Mononuclear cell (primary cell): ENCODE measurements around the gene ANKRD37. TPM values are rescaled to one million over a fixed set of nuclear protein-coding genes. Genes with fewer than 3 reads are reported as not detected.
"Not testable (repeated sequence)": the region's sequence is repeated elsewhere in the genome, so short reads cannot be mapped to it uniquely, and the experiment has no call there.

Experiments
- H3K27me3 ChIP-seq: 2 replicates; pipeline ENCODE4 v1.6.0; 2011; ENCODE audit warnings: low read length, control low read depth; ENCODE audit not compliant: insufficient read depth
- H3K4me1 ChIP-seq: 2 replicates; pipeline ENCODE4 v1.5.1; 2011; ENCODE audit warnings: mild to moderate bottlenecking, low read length, control low read depth; ENCODE audit not compliant: insufficient read depth
- H3K4me3 ChIP-seq: 2 replicates; pipeline ENCODE4 v1.5.1; 2011; ENCODE audit warnings: mild to moderate bottlenecking, low read length, moderate library complexity
- H3K9me3 ChIP-seq: 2 replicates; pipeline ENCODE4 v1.5.1; 2011; ENCODE audit warnings: low read depth, mild to moderate bottlenecking, control low read depth, low read length
- total RNA-seq: library from RNA; depleted of rRNA; stranded (reverse); fragments of >200 nt; gene quantifications from one replicate; pipeline ENCODE4 v1.2.3, GENCODE V29; 2012

Gene ANKRD37, protein sequence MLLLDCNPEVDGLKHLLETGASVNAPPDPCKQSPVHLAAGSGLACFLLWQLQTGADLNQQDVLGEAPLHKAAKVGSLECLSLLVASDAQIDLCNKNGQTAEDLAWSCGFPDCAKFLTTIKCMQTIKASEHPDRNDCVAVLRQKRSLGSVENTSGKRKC
- total RNA-seq, result 16.2 TPM

DNA sequence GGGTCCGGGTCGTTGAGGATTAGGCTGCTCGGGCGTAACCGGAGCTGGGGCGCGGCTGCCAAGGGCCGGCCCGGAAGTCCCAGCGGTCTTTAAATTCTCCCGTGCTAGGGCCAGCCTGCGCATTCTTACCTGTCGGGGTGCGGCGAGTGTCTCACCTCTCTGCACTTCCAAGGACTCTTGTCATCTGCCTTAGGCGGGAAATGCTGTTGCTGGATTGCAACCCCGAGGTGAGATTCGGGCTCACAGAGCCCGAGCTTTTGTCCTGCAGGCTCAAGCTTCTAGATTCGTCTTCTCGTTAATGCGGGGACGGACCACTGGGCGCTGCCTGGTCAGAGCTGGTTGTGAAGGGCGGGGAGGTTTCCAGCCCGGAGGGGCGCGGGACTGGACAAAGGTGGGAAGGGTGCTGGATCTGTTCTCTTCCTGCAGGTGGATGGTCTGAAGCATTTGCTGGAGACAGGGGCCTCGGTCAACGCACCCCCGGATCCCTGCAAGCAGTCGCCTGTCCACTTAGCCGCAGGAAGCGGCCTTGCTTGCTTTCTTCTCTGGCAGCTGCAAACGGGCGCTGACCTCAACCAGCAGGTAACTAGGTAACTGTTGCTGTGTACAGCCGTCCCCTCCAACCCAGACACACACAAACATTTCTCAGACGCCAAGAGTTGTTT lies at the start of gene ANKRD37:
ANKRD37 (plus strand) TSS at position 118 of the 662 bp plus-strand sequence; CDS start at position 201, 83 bp downstream.
- peak within 1 kb of the TSS; percentile 75 for H3K4me3 ChIP-seq
- H3K27me3 ChIP-seq, result no peaks in the 10 kb centered on the region
- H3K9me3 ChIP-seq, result no peaks in the 10 kb centered on the region
- H3K4me1 ChIP-seq, result peaks cover 14% of the 10 kb centered on the region

DNA sequence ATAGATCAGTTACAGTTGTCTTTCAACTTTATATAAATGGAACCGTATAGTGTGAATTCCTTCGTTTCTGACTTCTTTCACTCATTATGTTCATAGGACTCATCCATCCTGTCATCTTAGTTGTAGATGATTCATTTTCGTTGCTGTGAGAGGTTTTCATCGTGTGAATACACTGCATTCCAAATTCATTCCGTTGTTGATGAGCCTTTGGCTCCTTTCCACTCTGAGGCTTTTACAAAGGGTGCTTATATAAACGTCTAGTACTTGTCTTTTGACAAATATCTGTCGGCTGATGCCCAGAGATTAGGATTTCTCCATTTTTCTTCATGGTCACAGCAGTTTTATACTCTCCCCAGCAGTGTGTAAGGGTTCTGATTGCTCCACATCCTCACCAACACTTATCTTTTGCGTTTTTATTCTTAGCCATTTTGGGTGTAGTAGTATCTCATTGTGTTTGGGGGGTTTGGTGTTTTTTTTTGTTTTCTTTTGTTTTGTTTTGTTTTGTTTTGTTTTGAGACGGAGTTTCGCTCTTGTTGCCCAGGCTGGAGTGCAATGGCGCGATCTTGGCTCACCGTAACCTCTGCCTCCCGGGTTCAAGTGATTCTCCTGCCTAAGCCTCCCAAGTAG lies 49.6 kb upstream of the ANKRD37 start:
- Histone ChIP-seq H3K4me1 (peaks cover 6% of the 10 kb centered on the region), H3K27me3 (no peaks in the 10 kb centered on the region), H3K4me3 (no peak overlapping the region), H3K9me3 (no peaks in the 10 kb centered on the region)

DNA sequence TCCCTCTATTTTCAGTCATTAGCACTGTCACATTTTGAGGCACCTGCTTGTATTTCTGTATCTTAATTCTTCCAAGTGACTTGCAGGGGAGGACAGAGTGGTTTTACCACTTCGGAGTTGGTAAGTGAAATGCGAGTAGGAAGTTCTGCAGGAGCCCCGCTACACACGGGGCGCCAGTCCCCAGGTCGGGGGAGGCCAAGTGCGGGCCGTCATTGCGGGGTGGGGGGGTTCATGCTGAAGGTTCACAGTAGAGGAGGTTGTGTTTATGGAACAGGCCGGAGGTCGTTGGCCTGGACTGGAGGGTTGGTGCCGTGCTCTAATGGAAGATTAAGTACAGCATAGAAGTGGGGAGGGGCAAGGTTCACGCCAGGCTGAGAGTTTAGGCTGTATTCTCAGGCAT lies 45.0 kb upstream of the ANKRD37 start:
- H3K4me1 ChIP-seq, result no peaks in the 10 kb centered on the region
- H3K4me3 ChIP-seq, result no peak overlapping the region
- H3K27me3 ChIP-seq, result no peaks in the 10 kb centered on the region
- H3K9me3 ChIP-seq, result no peaks in the 10 kb centered on the region

DNA sequence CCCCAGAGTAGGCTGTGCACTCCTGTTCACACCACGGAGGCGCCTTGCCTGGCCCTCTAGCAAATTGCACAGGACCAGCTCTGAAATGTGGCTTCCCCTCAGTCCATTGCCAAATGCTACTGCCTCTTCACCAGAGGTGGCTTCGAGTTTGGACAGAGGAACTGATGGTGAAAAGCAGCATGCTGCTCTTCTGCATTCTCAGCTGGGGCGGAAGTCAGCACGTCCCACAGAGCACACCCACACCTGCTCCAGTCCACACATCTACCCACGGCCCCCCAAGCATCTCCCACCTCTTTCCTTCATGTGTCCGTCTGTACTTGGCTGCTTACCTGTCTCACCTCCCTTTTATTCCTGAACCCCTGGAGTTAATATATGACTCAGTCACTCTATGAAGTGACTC lies 44.4 kb upstream of the ANKRD37 start:
- Histone ChIP-seq H3K4me1 (no peaks in the 10 kb centered on the region), H3K4me3 (no peak overlapping the region), H3K9me3 (no peaks in the 10 kb centered on the region), H3K27me3 (no peaks in the 10 kb centered on the region)

DNA sequence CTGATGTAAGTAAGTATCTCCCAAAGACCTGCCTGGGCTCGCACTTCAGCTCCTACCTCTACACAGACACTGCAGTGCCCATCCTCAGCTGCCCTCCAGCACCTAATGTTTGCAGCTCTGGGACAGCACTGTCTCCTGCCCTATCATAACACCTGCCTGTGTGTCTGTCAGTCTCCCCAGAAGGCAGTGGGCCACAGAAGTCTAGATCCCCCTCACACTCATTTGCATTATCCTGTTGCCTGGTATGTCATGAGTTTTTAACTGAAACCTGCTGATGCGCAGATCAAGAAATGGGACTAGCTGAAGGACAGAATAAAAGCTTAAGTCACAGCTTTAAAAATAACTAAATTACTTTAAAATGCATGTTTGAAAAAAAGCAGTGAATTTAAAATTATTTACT lies 43.9 kb upstream of the ANKRD37 start:
- Histone ChIP-seq H3K4me3 (no peak overlapping the region), H3K9me3 (no peaks in the 10 kb centered on the region), H3K4me1 (no peaks in the 10 kb centered on the region), H3K27me3 (no peaks in the 10 kb centered on the region)

DNA sequence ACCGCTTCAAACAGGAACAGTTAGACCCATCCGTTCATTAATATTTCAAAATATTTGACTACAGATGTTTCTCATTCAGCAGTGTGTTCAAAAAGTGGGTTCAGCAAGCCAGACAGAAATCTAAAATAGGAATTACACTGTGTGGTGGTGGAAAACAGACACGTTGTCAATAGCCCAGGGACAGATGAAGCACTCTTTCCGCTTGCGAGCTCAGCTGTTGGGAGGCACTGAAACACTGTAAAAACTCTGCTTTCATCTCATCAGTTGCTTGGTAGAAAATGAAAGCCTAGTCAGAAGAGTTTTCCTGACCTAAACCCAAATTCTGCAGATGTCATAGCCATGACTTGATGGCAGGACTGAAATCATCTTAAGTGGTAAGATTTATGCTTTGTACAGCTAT lies 39.4 kb upstream of the ANKRD37 start:
- H3K4me1 ChIP-seq, result no peaks in the 10 kb centered on the region
- no peak overlapping the region for H3K4me3 ChIP-seq
- H3K9me3 ChIP-seq, result no peaks in the 10 kb centered on the region
- H3K27me3 ChIP-seq, result no peaks in the 10 kb centered on the region

DNA sequence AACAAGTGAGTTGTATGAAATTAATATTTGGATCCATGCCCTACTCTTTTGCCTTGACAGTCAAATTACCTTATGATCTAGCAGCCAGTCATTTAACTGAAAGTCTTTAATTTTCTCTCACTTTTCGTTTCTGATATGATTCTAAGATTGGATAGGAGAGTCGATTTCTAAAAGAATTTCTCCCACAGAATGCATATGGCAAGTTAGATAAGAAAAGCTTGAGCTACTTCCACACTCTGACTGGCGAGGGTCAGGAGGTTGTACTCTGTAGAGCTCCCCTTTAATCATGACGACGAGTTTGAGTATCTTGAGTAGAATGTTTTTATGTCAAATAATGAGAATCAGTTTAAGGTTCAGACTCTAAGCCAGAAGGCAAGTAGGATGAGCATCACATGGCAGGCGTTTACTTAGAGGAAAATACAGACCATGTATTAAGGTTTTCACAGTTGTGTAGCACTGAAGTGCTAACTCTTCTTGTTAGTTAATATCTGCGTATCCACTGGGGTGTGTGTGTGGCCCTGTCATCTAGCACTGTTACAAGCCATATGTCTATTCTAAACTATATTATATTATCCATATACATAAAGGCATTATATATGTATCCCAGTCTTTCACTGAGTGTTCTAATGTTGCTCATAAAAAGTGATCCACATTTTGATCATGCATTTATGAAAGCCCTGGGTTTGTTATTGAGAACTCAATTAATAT lies 38.8 kb upstream of the ANKRD37 start:
- H3K9me3 ChIP-seq, result no peaks in the 10 kb centered on the region
- H3K4me1 ChIP-seq, result no peaks in the 10 kb centered on the region
- no peaks in the 10 kb centered on the region for H3K27me3 ChIP-seq
- no peak overlapping the region for H3K4me3 ChIP-seq

DNA sequence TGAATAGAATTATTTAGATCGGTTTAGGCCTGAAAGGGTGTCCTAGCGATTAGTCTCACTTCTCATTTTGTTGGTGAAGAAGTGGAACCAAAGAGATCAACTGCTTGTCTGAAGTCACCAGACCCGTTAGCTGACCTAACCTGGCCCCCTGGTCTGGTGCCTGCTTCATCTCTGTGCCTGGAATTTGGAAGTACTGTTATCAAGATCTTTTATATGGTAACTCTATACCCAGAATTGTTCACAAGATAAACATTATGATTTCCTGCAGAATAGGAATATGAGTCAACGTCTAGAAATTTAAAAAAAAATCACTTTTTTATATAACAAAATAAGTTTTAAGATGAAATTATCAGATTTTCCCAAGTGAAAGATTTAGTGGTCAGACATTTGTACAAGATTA lies 38.1 kb upstream of the ANKRD37 start:
- no peaks in the 10 kb centered on the region for H3K9me3 ChIP-seq
- H3K27me3 ChIP-seq, result no peaks in the 10 kb centered on the region
- no peaks in the 10 kb centered on the region for H3K4me1 ChIP-seq
- no peak overlapping the region for H3K4me3 ChIP-seq

DNA sequence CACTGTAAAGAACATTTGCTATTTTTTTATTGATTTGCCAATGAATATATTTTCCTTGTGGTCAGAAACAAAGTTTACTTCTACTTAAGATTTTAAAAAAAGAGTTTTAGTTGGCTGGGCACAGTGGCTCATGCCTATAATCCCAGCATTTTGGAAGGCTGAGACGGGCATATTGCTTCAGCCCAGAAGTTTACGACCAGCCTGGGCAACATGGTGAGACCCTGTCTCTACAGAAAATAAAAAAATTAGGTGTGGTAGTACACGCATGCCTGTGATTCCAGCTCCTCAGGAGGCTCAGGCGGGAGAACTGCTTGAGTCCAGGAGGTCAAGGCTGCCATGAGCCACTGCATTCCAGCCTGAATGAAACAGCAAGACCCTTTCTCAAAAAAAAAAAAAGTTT lies 37.7 kb upstream of the ANKRD37 start:
- Histone ChIP-seq H3K9me3 (no peaks in the 10 kb centered on the region), H3K4me1 (no peaks in the 10 kb centered on the region), H3K4me3 (no peak overlapping the region), H3K27me3 (no peaks in the 10 kb centered on the region)

DNA sequence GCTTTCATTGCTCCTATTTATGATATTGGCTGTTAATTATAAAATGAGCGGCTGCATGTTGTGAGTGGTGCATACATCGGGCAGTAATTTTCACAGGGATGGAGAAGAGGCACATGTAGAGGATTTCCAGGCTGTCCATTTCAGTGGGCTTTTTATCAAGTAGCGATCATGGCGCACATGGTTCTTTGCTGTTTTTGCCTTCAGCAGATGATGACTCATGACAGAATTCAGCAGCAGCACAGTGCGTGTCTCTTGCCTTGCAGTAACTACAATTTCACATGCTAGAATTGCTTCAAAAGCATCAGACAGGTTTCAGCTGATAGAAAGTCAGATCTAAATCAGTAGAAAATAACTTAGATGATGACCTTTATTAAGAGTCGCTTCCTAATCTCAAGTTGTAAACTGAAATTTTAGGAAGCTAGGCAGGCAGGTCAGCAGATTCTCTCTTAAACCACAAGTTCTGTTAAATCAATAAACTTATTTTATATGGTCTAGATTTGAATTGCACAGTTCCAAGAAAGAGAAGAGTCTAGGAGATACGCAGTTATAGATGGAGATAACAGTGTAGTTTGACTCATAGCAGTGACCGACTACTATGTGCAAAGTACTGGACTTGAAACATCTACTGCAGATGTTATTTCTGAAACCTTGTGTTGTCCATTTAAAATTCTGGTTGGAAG lies 36.7 kb upstream of the ANKRD37 start:
- Histone ChIP-seq H3K4me3 (no peak overlapping the region), H3K27me3 (no peaks in the 10 kb centered on the region), H3K4me1 (no peaks in the 10 kb centered on the region), H3K9me3 (no peaks in the 10 kb centered on the region)

DNA sequence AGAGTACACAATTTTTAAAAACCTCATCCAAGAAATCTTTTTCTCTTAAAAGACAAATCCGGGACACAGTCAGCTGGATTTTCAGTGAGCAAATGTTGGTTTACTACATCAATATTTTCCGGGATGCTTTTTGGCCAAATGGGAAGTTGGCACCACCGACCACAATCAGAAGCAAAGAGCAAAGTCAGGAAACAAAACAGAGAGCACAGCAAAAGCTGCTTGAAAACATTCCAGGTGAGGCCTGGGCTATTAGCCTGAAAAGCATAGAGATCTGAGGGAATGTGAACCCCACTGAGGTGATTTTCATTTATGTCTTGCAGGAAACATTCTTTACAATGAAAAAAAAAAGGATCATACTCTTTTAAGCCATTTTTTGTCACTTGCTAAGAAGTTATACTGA lies 34.8 kb upstream of the ANKRD37 start:
- H3K27me3 ChIP-seq, result no peaks in the 10 kb centered on the region
- H3K4me3 ChIP-seq, result no peak overlapping the region
- no peaks in the 10 kb centered on the region for H3K4me1 ChIP-seq
- no peaks in the 10 kb centered on the region for H3K9me3 ChIP-seq

DNA sequence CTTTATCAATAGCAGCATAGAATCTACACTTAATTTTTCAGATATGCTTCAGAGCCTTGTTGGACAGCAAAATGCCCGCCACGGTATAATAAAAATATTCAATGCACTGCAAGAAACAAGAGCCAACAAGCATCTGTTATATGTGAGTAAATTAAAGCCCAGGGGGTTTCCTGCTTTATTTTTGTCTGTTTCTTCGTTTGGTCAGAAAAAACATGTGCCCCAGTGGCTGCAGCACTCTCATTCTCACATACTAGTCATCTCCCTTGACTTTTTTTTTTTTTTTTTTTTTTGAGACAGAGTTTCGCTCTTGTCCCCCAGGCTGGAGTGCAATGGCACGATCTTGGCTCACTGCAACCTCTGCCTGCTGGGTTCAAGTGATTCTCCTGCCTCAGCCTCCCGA lies 34.1 kb upstream of the ANKRD37 start:
- not testable (repeated sequence) for H3K9me3 ChIP-seq, H3K4me3 ChIP-seq, H3K27me3 ChIP-seq, H3K4me1 ChIP-seq

DNA sequence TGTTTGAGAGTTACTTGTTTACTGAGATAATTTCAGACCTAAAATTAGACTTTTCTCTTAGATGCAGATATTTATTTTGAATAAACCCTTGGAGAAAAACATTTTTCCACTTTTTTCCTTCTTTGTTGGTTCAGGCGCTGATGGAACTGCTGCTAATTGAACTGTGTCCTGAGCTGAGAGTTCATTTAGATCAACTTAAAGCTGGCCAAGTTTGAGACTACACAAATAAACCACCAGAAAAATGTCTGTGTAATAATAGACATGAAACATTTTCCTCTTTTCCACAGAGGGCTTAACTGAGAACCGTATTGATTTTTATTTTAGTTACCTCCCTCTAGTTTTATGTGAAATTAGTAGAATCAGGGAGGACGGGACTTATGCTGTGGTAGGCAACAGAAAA lies 33.4 kb upstream of the ANKRD37 start:
- no peak overlapping the region for H3K4me3 ChIP-seq
- no peaks in the 10 kb centered on the region for H3K27me3 ChIP-seq
- H3K4me1 ChIP-seq, result no peaks in the 10 kb centered on the region
- H3K9me3 ChIP-seq, result no peaks in the 10 kb centered on the region

DNA sequence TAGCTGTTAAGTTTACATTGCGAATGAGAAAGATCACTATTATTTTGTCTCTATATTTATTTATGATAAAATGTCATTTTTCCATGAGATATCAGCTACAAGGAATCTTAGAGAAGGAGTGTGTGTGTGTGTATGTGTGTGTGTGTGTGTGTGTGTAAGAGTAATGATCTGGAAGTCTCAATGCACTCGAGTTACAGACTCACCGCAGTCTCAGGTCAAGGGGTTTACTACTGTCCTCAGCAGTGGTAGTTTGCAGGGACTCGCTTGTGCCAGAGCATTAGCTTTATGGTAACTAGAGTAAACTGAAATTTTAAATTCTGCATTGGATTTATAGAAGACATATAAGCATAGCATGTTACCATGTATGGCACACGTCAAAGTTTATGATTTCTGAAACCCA lies 31.8 kb upstream of the ANKRD37 start:
- H3K27me3 ChIP-seq, result no peaks in the 10 kb centered on the region
- no peaks in the 10 kb centered on the region for H3K4me1 ChIP-seq
- no peak overlapping the region for H3K4me3 ChIP-seq
- no peaks in the 10 kb centered on the region for H3K9me3 ChIP-seq

DNA sequence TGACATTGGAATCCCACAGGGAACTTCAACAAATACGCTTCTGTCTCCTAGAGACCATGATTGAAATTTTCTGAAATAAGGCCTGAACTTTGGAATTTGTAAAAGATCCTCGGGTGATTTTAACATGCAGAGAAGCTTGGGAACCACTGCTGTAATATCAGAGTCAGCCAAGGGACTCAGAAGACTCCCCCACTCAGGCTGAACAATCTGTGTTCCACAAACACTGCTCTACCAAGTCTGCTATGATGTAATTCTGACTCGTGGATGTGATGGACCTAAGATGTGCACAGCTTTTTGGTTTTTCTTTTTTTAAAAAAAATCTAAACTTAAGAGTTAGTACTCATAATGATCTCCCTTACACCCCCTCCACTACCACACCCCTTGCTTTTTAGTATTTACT lies 26.9 kb upstream of the ANKRD37 start:
- Histone ChIP-seq H3K9me3 (no peaks in the 10 kb centered on the region), H3K27me3 (no peaks in the 10 kb centered on the region), H3K4me1 (no peaks in the 10 kb centered on the region), H3K4me3 (no peak overlapping the region)
